Upper lobe of left lung (tissue), 6 donors: ENCODE measurements around the gene ZBTB16. TPM values are rescaled to one million over a fixed set of nuclear protein-coding genes. Genes with fewer than 3 reads are reported as not detected.
A peak's percentile ranks its signal among the peaks of the same experiment; 100 is the strongest.

Experiments used
- ATAC-seq, 2 donors: fragments of 200-7000 bp; cut with Tn5 transposase; one replicate each; pipeline ENCODE4 v1.9.1; 2022; ENCODE audit warnings: mild to moderate bottlenecking in 2 of 2, moderate library complexity in 2 of 2; ENCODE audit not compliant: low FRiP score in 2 of 2
- DNase-seq, 2 donors: peaks; one replicate each; pipeline ENCODE4 v3.0.0-alpha.2; 2019 to 2020
- H3K27ac ChIP-seq, 4 donors: fragments of 200-600 bp; sonication (generic); one replicate each; pipeline ENCODE4 v1.5.1; 2016 to 2019
- H3K27me3 ChIP-seq, 4 donors: fragments of 200-600 bp; sonication (generic); one replicate each; pipeline ENCODE4 v1.5.1; 2017 to 2019
- H3K36me3 ChIP-seq, 4 donors: fragments of 200-600 bp; sonication (generic); one replicate each; pipeline ENCODE4 v1.5.1; 2016 to 2019
- H3K4me1 ChIP-seq, 4 donors: fragments of 200-600 bp; sonication (generic); one replicate each; pipeline ENCODE4 v1.5.1; 2018 to 2019
- H3K4me3 ChIP-seq, 4 donors: fragments of 200-600 bp; sonication (generic); one replicate each; pipeline ENCODE4 v1.5.1; 2017 to 2019; ENCODE audit warnings: mild to moderate bottlenecking in 2 of 4, moderate library complexity in 1 of 4
- H3K9me3 ChIP-seq, 4 donors: fragments of 200-600 bp; sonication (generic); one replicate each; pipeline ENCODE4 v1.5.1; 2018 to 2019
- CTCF ChIP-seq, 6 experiments: fragments of 450-650 bp in 4 of 6; fragments of 200-600 bp in 2 of 6; sonication (generic) in 2 of 6; IDR thresholded peaks; one replicate each; pipeline ENCODE4 v1.5.1; 2016 to 2019; ENCODE audit warnings: antibody characterized with exemption in 6 of 6
- EP300 ChIP-seq, 4 donors: sonication (generic); formaldehyde crosslinking; IDR thresholded peaks; one replicate each; pipeline ENCODE4 v1.5.1; 2017; ENCODE audit warnings: antibody characterized with exemption in 4 of 4, control low read depth in 2 of 4
- POLR2A ChIP-seq, 4 donors: fragments of 450-650 bp; IDR thresholded peaks; one replicate each; pipeline ENCODE4 v1.5.1; 2016 to 2017; ENCODE audit warnings: antibody characterized with exemption in 4 of 4, mild to moderate bottlenecking in 2 of 4
- POLR2AphosphoS5 ChIP-seq, 2 donors: sonication (generic); formaldehyde crosslinking; IDR thresholded peaks; one replicate each; pipeline ENCODE4 v1.5.1; 2017; ENCODE audit warnings: antibody characterized with exemption in 2 of 2
- WGBS, 2 donors: methylation state at CpG; one replicate each; pipeline ENCODE4 v1.1.5; 2017 to 2018; 5-methylcytosine and 5-hydroxymethylcytosine counted together
- total RNA-seq, 6 donors: library from RNA; depleted of rRNA in 4 of 6; stranded (reverse); fragments of >200 nt in 4 of 6; gene quantifications; one replicate each; pipeline versions ENCODE4 v1.1.0 to v1.2.1, GENCODE V29; 2016 to 2021
- donor health status: DM: no; HTN: no; CAD: no; lungs with moderate emphysema.
- donor health status: DM: no; HTN: yes; CAD: no; lungs with severe emphysema.

ZBTB16 gene
- total RNA-seq, 6 donors from 2014 or later: 110 to 584 (median 179) TPM

GRCh38 chr11:114075891-114076441 lies 16.5 kb downstream of the ZBTB16 start:
- H3K36me3 ChIP-seq: peaks cover 8 to 85% (median 38%) of the 10 kb centered on the region in 4 donors
- 47 to 58% methylated on average over 18 of the region's 18 CpGs for WGBS, 2 donors
- no peaks in the 10 kb centered on the region for H3K9me3 ChIP-seq
- peaks cover 98 to 100% (median 99%) of the 10 kb centered on the region in 4 donors for H3K4me1 ChIP-seq
- peak overlapping the region; percentile 79 to 87 (median 83) for H3K27ac ChIP-seq
- TF ChIP-seq EP300 (IDR thresholded peaks at IDR 0.05): no peak
- TF ChIP-seq POLR2AphosphoS5 (IDR thresholded peaks at IDR 0.05): peak in 1 of 2 donors; percentile 51
- TF ChIP-seq CTCF (IDR thresholded peaks at IDR 0.05): peak; percentile 37 to 69 (median 46)
- peak in 1 of 2 donors; percentile 25 for DNase-seq
- peak in 1 of 2 donors; percentile 23 for ATAC-seq
- no peaks in the 10 kb centered on the region for H3K27me3 ChIP-seq
- peak overlapping the region in 2 of 4 donors; percentile 5 to 38 for H3K4me3 ChIP-seq

GRCh38 chr11:114076921-114077331 lies 17.4 kb downstream of the ZBTB16 start:
- H3K4me3 ChIP-seq: peak overlapping the region in 1 of 4 donors; percentile 38
- H3K4me1 ChIP-seq: peaks cover 98 to 100% (median 99%) of the 10 kb centered on the region in 4 donors
- no peaks in the 10 kb centered on the region for H3K9me3 ChIP-seq
- DNase-seq: peak in 1 of 2 donors; percentile 13
- H3K27ac ChIP-seq: peak overlapping the region; percentile 79 to 87 (median 83)
- WGBS, 2 donors: 30 to 32% methylated on average over 3 of the region's 3 CpGs
- peaks cover 8 to 78% (median 38%) of the 10 kb centered on the region in 4 donors for H3K36me3 ChIP-seq
- no peaks in the 10 kb centered on the region for H3K27me3 ChIP-seq
- ATAC-seq: no peak
- no peak for TF ChIP-seq POLR2A (IDR thresholded peaks at IDR 0.05)
- no peak for TF ChIP-seq EP300 (IDR thresholded peaks at IDR 0.05)
- TF ChIP-seq CTCF (IDR thresholded peaks at IDR 0.05): no peak
- TF ChIP-seq POLR2AphosphoS5 (IDR thresholded peaks at IDR 0.05): no peak

- ATAC-seq (no peak), DNase-seq (peak in 1 of 2 donors; percentile 59)
- no peaks in the 10 kb centered on the region for H3K9me3 ChIP-seq
- H3K27ac ChIP-seq: peak overlapping the region; percentile 79 to 87 (median 83)
- peaks cover 8 to 79% (median 39%) of the 10 kb centered on the region in 4 donors for H3K36me3 ChIP-seq
- H3K27me3 ChIP-seq: no peaks in the 10 kb centered on the region
- TF ChIP-seq CTCF (IDR thresholded peaks at IDR 0.05) (no peak), POLR2AphosphoS5 (IDR thresholded peaks at IDR 0.05) (no peak), EP300 (IDR thresholded peaks at IDR 0.05) (no peak), POLR2A (IDR thresholded peaks at IDR 0.05) (no peak)
- WGBS, 2 donors: 51 to 59% methylated on average over 9 of the region's 9 CpGs
- H3K4me3 ChIP-seq: peak overlapping the region in 1 of 4 donors; percentile 38
- peaks cover 98 to 100% (median 99%) of the 10 kb centered on the region in 4 donors for H3K4me1 ChIP-seq
These were observed 18.2 kb downstream of the ZBTB16 start for GRCh38 chr11:114077482-114078305.

- ATAC-seq: no peak
- Histone ChIP-seq H3K9me3 (no peaks in the 10 kb centered on the region), H3K27me3 (no peaks in the 10 kb centered on the region), H3K4me3 (peak overlapping the region in 1 of 4 donors; percentile 13), H3K27ac (peak overlapping the region; percentile 79 to 87 (median 83)), H3K4me1 (peaks cover 98 to 100% (median 100%) of the 10 kb centered on the region in 4 donors), H3K36me3 (peaks cover 8 to 81% (median 43%) of the 10 kb centered on the region in 4 donors)
- 79 to 80% methylated on average over 4 of the region's 4 CpGs for WGBS, 2 donors
- DNase-seq: no peak
- TF ChIP-seq CTCF (IDR thresholded peaks at IDR 0.05) (no peak), POLR2AphosphoS5 (IDR thresholded peaks at IDR 0.05) (no peak), EP300 (IDR thresholded peaks at IDR 0.05) (no peak), POLR2A (IDR thresholded peaks at IDR 0.05) (no peak)
These were observed 18.9 kb downstream of the ZBTB16 start for GRCh38 chr11:114078423-114078822.
